ENCODE results near the gene MRPS15. TPM values are rescaled to one million over a fixed set of nuclear protein-coding genes. Genes with fewer than 3 reads are reported as not detected.

Gene MRPS15
- total and polyA plus RNA-seq, 2 of the 13 experiments (the other 11 are each of a cell fraction or from before 2014, with no cell fraction given) = 59.0 to 113 TPM

GRCh38 chr1:36493524-36493923, 29.3 kb upstream of the MRPS15 start:
- H3K27me3 ChIP-seq (ENCODE audit: control insufficient read depth in 1 of 2, insufficient read depth in 2 of 2, low read length in 2 of 2) = no peaks in the 10 kb centered on the region
- in situ Hi-C loops (cut with HindIII; ENCODE audit: extremely low pct_ligation_motif_present, low pct_unique_long_range_greater_than_20kb) = no loop called here
- H3K4me3 ChIP-seq (replicated peaks in 1 of 3; ENCODE audit: insufficient read depth in 1 of 3, low read depth in 2 of 3, low read length in 3 of 3) = no peak overlapping the region
- no peak overlapping the region for H3K27ac ChIP-seq (ENCODE audit: extremely low read length, insufficient read depth, low read length)
- POLR2A ChIA-PET = no interaction called here
- DNase-seq (ENCODE audit: low spot score) = no peak
- H3K4me2 ChIP-seq (ENCODE audit: low read depth, low read length) = no peak overlapping the region
- WGBS (ENCODE audit: low lambda C conversion rate) = 67% methylated on average over 9 of the region's 9 CpGs
- no peaks in the 10 kb centered on the region for H4K20me1 ChIP-seq (ENCODE audit: insufficient read depth, low read length)
- H3K4me1 ChIP-seq (ENCODE audit: insufficient read depth, low read length) = peaks cover 28% of the 10 kb centered on the region
- TF ChIP-seq NBN (conservative IDR thresholded peaks at IDR 0.05) (0 out of 2 replicates have a peak, but pooled peaks have one; percentile 27), MXD3 (CRISPR knock-in tag; IDR thresholded peaks at IDR 0.05) (no peak)
- intact Hi-C loops (cut with micrococcal nuclease; ENCODE audit: unreplicated experiment) = no loop called here
- FAIRE-seq = no peak
- H2AFZ ChIP-seq (ENCODE audit: low read length) = no peak overlapping the region
- no TSS peak for BruUV-seq (replicated peaks)
- H3K79me2 ChIP-seq (ENCODE audit: insufficient read depth, low read length) = no peaks in the 10 kb centered on the region
- no peaks in the 10 kb centered on the region for H3K9me3 ChIP-seq (ENCODE audit: low read length)
- no peak overlapping the region for H3K9ac ChIP-seq (ENCODE audit: insufficient read depth, low read depth, low read length)
- CTCF ChIA-PET (ENCODE audit: low intra/inter-chr PET ratio, low total read pairs) = no interaction called here
- no peak for ATAC-seq
- no peaks in the 10 kb centered on the region for H3K36me3 ChIP-seq (replicated peaks in 1 of 2; ENCODE audit: control insufficient read depth in 1 of 2, insufficient read depth in 2 of 2, low read length in 2 of 2)

GRCh38 chr1:36492491-36492890, 28.3 kb upstream of the MRPS15 start:
- 23% methylated on average over 6 of the region's 9 CpGs for whole genome bisulfite sequencing (ENCODE audit: low lambda C conversion rate)
- intact Hi-C loops (cut with micrococcal nuclease; ENCODE audit: unreplicated experiment) = no loop called here
- Histone ChIP-seq H3K79me2 (ENCODE audit: insufficient read depth, low read length) (no peaks in the 10 kb centered on the region), H3K4me2 (ENCODE audit: low read depth, low read length) (peak overlapping the region; percentile 45; the same call in 1 of the 2 replicates), H3K4me3 (replicated peaks in 1 of 3; ENCODE audit: insufficient read depth in 1 of 3, low read depth in 2 of 3, low read length in 3 of 3) (no peak overlapping the region; a peak in 1 of 6 replicates), H3K27me3 (ENCODE audit: control insufficient read depth in 1 of 2, insufficient read depth in 2 of 2, low read length in 2 of 2) (no peaks in the 10 kb centered on the region), H3K4me1 (ENCODE audit: insufficient read depth, low read length) (peaks cover 38% of the 10 kb centered on the region), H3K9ac (ENCODE audit: insufficient read depth, low read depth, low read length) (no peak overlapping the region), H4K20me1 (ENCODE audit: insufficient read depth, low read length) (no peaks in the 10 kb centered on the region), H3K27ac (ENCODE audit: extremely low read length, insufficient read depth, low read length) (no peak overlapping the region), H3K36me3 (replicated peaks in 1 of 2; ENCODE audit: control insufficient read depth in 1 of 2, insufficient read depth in 2 of 2, low read length in 2 of 2) (no peaks in the 10 kb centered on the region), H3K9me3 (ENCODE audit: low read length) (no peaks in the 10 kb centered on the region), H2AFZ (ENCODE audit: low read length) (no peak overlapping the region)
- DNase-seq (ENCODE audit: low spot score) (no peak), FAIRE-seq (no peak), ATAC-seq (no peak)
- TF ChIP-seq AKNA (CRISPR knock-in tag; IDR thresholded peaks at IDR 0.05; ENCODE audit: borderline replicate concordance) = no peak
- no peak for TF ChIP-seq DNMT3B (CRISPR knock-in tag; conservative IDR thresholded peaks at IDR 0.05)
- no peak for TF ChIP-seq HIC2 (CRISPR knock-in tag; IDR thresholded peaks at IDR 0.05; ENCODE audit: low read depth)
- no peak for TF ChIP-seq MYNN (CRISPR knock-in tag; IDR thresholded peaks at IDR 0.05; ENCODE audit: low read depth)
- no peak for TF ChIP-seq HNF4A (CRISPR knock-in tag; IDR thresholded peaks at IDR 0.05)
- CTCF ChIA-PET (ENCODE audit: low intra/inter-chr PET ratio, low total read pairs) = no interaction called here
- in situ Hi-C loops (cut with HindIII; ENCODE audit: extremely low pct_ligation_motif_present, low pct_unique_long_range_greater_than_20kb) = no loop called here
- BruUV-seq (replicated peaks) = no TSS peak
- POLR2A ChIA-PET = no interaction called here

Measured in HepG2 (cell line).